SW480 (cell line): ENCODE measurements around the gene RASL11A.
"Not testable (repeated sequence)": the region's sequence is repeated elsewhere in the genome, so short reads cannot be mapped to it uniquely, and the experiment has no call there.

ENCODE experiments used
- DNase-seq: peaks from one replicate; pipeline ENCODE4 v3.0.0-alpha.2; 2016; ENCODE audit warnings: low spot score

Gene RASL11A

GRCh38 chr13:27270594-27271520 lies at the start of gene RASL11A:
Gene RASL11A, plus strand, starts transcription at chr13:27270830. Its CDS starts 115 bp downstream, at chr13:27270945.
- peak; percentile 85 for DNase-seq

GRCh38 chr13:27222100-27222499 lies 48.5 kb upstream of the RASL11A start:
- DNase-seq, result not testable (repeated sequence)

GRCh38 chr13:27226991-27227390 lies 43.6 kb upstream of the RASL11A start:
- no peak for DNase-seq

- DNase-seq, result no peak
Observed at GRCh38 chr13:27228131-27228530, 42.5 kb upstream of the RASL11A start.

- DNase-seq, result no peak
Observed at GRCh38 chr13:27229642-27230041, 41.0 kb upstream of the RASL11A start.

GRCh38 chr13:27233964-27234363 lies 36.7 kb upstream of the RASL11A start:
- no peak for DNase-seq

- DNase-seq, result no peak
Observed at GRCh38 chr13:27236478-27236877, 34.2 kb upstream of the RASL11A start.

GRCh38 chr13:27242702-27243101 lies 27.9 kb upstream of the RASL11A start:
- no peak for DNase-seq

- no peak for DNase-seq
Observed at GRCh38 chr13:27245610-27246009, 25.0 kb upstream of the RASL11A start.

GRCh38 chr13:27250833-27251165 lies 19.8 kb upstream of the RASL11A start:
- no peak for DNase-seq

- peak; percentile 95 for DNase-seq
Observed at GRCh38 chr13:27251166-27252091, 19.2 kb upstream of the RASL11A start, which contains the start of gene RPL21. Gene RPL21, plus strand, starts transcription at chr13:27251558. Its CDS starts 2,219 bp downstream, at chr13:27253777.

GRCh38 chr13:27252467-27252866 lies 18.2 kb upstream of the RASL11A start:
- DNase-seq, result no peak

- no peak for DNase-seq
Observed at GRCh38 chr13:27257233-27257568, 13.4 kb upstream of the RASL11A start.

- DNase-seq, result no peak
Observed at GRCh38 chr13:27257648-27258253, 12.9 kb upstream of the RASL11A start.

GRCh38 chr13:27258637-27259386 lies 11.8 kb upstream of the RASL11A start:
- no peak for DNase-seq

GRCh38 chr13:27259831-27260230 lies 10.8 kb upstream of the RASL11A start:
- no peak for DNase-seq

GRCh38 chr13:27261396-27261795 lies 9.2 kb upstream of the RASL11A start:
- DNase-seq, result no peak

- DNase-seq, result no peak
Observed at GRCh38 chr13:27263438-27263837, 7.2 kb upstream of the RASL11A start.

- no peak for DNase-seq
Observed at GRCh38 chr13:27264181-27264580, 6.4 kb upstream of the RASL11A start.

- DNase-seq, result no peak
Observed at GRCh38 chr13:27264648-27265047, 6.0 kb upstream of the RASL11A start.

GRCh38 chr13:27266917-27267316 lies 3.7 kb upstream of the RASL11A start:
- no peak for DNase-seq

- DNase-seq, result no peak
Observed at GRCh38 chr13:27267596-27267995, 3.0 kb upstream of the RASL11A start.
